Ishikawa (cell line): Measurements from ENCODE around the gene RGS7.

Experiments
- CEBPB ChIP-seq: IDR thresholded peaks from 2 replicates; pipeline ENCODE4 v1.6.1; 2012
- CREB1 ChIP-seq: IDR thresholded peaks from 2 replicates; pipeline ENCODE4 v1.6.1; 2012; ENCODE audit warnings: low read depth
- EGR1 ChIP-seq: IDR thresholded peaks from 2 replicates; pipeline ENCODE4 v1.6.1; 2012
- EP300 ChIP-seq: IDR thresholded peaks from 2 replicates; pipeline ENCODE4 v1.6.1; 2012; ENCODE audit warnings: borderline replicate concordance
- FOXM1 ChIP-seq: IDR thresholded peaks from 2 replicates; pipeline ENCODE4 v1.6.1; 2012; ENCODE audit warnings: low read depth, borderline replicate concordance
- MAX ChIP-seq: IDR thresholded peaks from 2 replicates; pipeline ENCODE4 v1.6.1; 2012
- RAD21 ChIP-seq: IDR thresholded peaks from 2 replicates; pipeline ENCODE4 v1.6.1; 2012; ENCODE audit warnings: low read depth
- TAF1 ChIP-seq: IDR thresholded peaks from 2 replicates; pipeline ENCODE4 v1.6.1; 2012; ENCODE audit warnings: low read depth, mild to moderate bottlenecking
- TCF12 ChIP-seq: IDR thresholded peaks from 2 replicates; pipeline ENCODE4 v1.6.1; 2012; ENCODE audit warnings: low read depth
- YY1 ChIP-seq: IDR thresholded peaks from 2 replicates; pipeline ENCODE4 v1.6.1; 2012; ENCODE audit warnings: low read depth
- TF ChIP-seq, protein P1 (sequence below): IDR thresholded peaks from 2 replicates; pipeline ENCODE4 v1.6.1; 2012; ENCODE audit warnings: low read depth, mild to moderate bottlenecking

GRCh38 chr1:240835291-240835690 lies 521.7 kb downstream of the RGS7 start:
- TF ChIP-seq MAX (no peak), EP300 (no peak), EGR1 (no peak), TAF1 (no peak), YY1 (no peak), RAD21 (no peak), CEBPB (no peak), FOXM1 (no peak), TCF12 (no peak), CREB1 (no peak)
- TF ChIP-seq, protein P1, sequence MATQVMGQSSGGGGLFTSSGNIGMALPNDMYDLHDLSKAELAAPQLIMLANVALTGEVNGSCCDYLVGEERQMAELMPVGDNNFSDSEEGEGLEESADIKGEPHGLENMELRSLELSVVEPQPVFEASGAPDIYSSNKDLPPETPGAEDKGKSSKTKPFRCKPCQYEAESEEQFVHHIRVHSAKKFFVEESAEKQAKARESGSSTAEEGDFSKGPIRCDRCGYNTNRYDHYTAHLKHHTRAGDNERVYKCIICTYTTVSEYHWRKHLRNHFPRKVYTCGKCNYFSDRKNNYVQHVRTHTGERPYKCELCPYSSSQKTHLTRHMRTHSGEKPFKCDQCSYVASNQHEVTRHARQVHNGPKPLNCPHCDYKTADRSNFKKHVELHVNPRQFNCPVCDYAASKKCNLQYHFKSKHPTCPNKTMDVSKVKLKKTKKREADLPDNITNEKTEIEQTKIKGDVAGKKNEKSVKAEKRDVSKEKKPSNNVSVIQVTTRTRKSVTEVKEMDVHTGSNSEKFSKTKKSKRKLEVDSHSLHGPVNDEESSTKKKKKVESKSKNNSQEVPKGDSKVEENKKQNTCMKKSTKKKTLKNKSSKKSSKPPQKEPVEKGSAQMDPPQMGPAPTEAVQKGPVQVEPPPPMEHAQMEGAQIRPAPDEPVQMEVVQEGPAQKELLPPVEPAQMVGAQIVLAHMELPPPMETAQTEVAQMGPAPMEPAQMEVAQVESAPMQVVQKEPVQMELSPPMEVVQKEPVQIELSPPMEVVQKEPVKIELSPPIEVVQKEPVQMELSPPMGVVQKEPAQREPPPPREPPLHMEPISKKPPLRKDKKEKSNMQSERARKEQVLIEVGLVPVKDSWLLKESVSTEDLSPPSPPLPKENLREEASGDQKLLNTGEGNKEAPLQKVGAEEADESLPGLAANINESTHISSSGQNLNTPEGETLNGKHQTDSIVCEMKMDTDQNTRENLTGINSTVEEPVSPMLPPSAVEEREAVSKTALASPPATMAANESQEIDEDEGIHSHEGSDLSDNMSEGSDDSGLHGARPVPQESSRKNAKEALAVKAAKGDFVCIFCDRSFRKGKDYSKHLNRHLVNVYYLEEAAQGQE: no peak
